Activated B cell treated with CpG ODN at 0.5 μM for 24 hours (primary cell): ENCODE results near the gene CEBPB. TPM values are rescaled to one million over a fixed set of nuclear protein-coding genes. Genes with fewer than 3 reads are reported as not detected.

Experiments
- ATAC-seq: fragments of 200-7000 bp; cut with Tn5 transposase; one replicate; pipeline ENCODE4 v1.10.0; 2021; ENCODE audit warnings: low read depth, mild to moderate bottlenecking, moderate library complexity
- CTCF ChIA-PET: fragments of 350-600 bp; sonication (Branson Sonifier 250); formaldehyde crosslinking; loops from one replicate; lab custom pipeline; 2021; ENCODE audit warnings: antibody characterized with exemption; lab: Charles Lee
- POLR2A ChIA-PET: fragments of 350-600 bp; sonication (Branson Sonifier 250); formaldehyde crosslinking; loops from one replicate; lab custom pipeline; 2021; ENCODE audit warnings: antibody characterized with exemption; lab: Charles Lee
- DNase-seq: peaks from one replicate; pipeline ENCODE4 v3.0.0; 2022
- H3K27ac Mint-ChIP-seq: one replicate; pipeline ENCODE4 v1.8.0; 2020; ENCODE audit warnings: mixed read lengths
- H3K27me3 Mint-ChIP-seq: one replicate; pipeline ENCODE4 v1.8.0; 2021; ENCODE audit warnings: mixed read lengths
- H3K36me3 Mint-ChIP-seq: one replicate; pipeline ENCODE4 v1.8.0; 2021; ENCODE audit warnings: low read depth, mixed read lengths
- H3K4me1 Mint-ChIP-seq: one replicate; pipeline ENCODE4 v1.8.0; 2021; ENCODE audit warnings: mixed read lengths
- H3K4me3 Mint-ChIP-seq: one replicate; pipeline ENCODE4 v1.8.0; 2020; ENCODE audit warnings: mild to moderate bottlenecking, mixed read lengths
- H3K9me3 Mint-ChIP-seq: one replicate; pipeline ENCODE4 v1.8.0; 2020; ENCODE audit warnings: mixed read lengths
- CTCF ChIP-seq: fragments of 200-600 bp; IDR thresholded peaks from one replicate; pipeline ENCODE4 v1.8.0; 2022; ENCODE audit warnings: antibody characterized with exemption, mild to moderate bottlenecking
- intact Hi-C: fragments of 100-400 bp; cut with micrococcal nuclease; formaldehyde crosslinking; loops from one replicate; pipeline ENCODE4 v1.15.1; 2024
- total RNA-seq: library from RNA; stranded (reverse); gene quantifications from 2 replicates; pipeline ENCODE4 v1.2.3, GENCODE V29; 2022

The CEBPB gene
- total RNA-seq, 1 donor from 2014 or later: 23.5 TPM

- intact Hi-C loops: no loop called here
- ChIA-PET CTCF (no interaction called here), POLR2A (no interaction called here)
- no peak overlapping the region for H3K4me3 Mint-ChIP-seq
- no peak for ATAC-seq
- H3K9me3 Mint-ChIP-seq: no peaks in the 10 kb centered on the region
- peaks cover 25% of the 10 kb centered on the region for H3K27me3 Mint-ChIP-seq
- no peaks in the 10 kb centered on the region for H3K4me1 Mint-ChIP-seq
- no peak for TF ChIP-seq CTCF
- no peak for DNase-seq
- no peaks in the 10 kb centered on the region for H3K36me3 Mint-ChIP-seq
- no peak overlapping the region for H3K27ac Mint-ChIP-seq
These were observed 19.5 kb downstream of the CEBPB start for GRCh38 chr20:50210066-50210619.

GRCh38 chr20:50211091-50211490, 20.5 kb downstream of the CEBPB start:
- ATAC-seq (no peak), DNase-seq (no peak)
- TF ChIP-seq CTCF: no peak
- no peaks in the 10 kb centered on the region for H3K4me1 Mint-ChIP-seq
- H3K36me3 Mint-ChIP-seq: no peaks in the 10 kb centered on the region
- H3K4me3 Mint-ChIP-seq: no peak overlapping the region
- ChIA-PET CTCF (interaction anchor here (0.9 kb wide), 1 partner anchor 538 kb away, joined by 3 read pairs; no protein-coding TSS in a partner anchor), POLR2A (no interaction called here)
- intact Hi-C loops: no loop called here
- H3K9me3 Mint-ChIP-seq: no peaks in the 10 kb centered on the region
- peaks cover 27% of the 10 kb centered on the region for H3K27me3 Mint-ChIP-seq
- H3K27ac Mint-ChIP-seq: no peak overlapping the region

GRCh38 chr20:50213531-50214106, 23.0 kb downstream of the CEBPB start:
- Mint-ChIP-seq H3K9me3 (no peaks in the 10 kb centered on the region), H3K4me1 (no peaks in the 10 kb centered on the region), H3K27me3 (peaks cover 28% of the 10 kb centered on the region), H3K4me3 (no peak overlapping the region), H3K27ac (no peak overlapping the region), H3K36me3 (no peaks in the 10 kb centered on the region)
- POLR2A ChIA-PET: no interaction called here
- no peak for TF ChIP-seq CTCF
- intact Hi-C loops: no loop called here
- CTCF ChIA-PET: no interaction called here
- no peak for ATAC-seq
- DNase-seq: no peak

GRCh38 chr20:50214226-50215024, 23.8 kb downstream of the CEBPB start:
- Mint-ChIP-seq H3K4me1 (no peaks in the 10 kb centered on the region), H3K27ac (no peak overlapping the region), H3K4me3 (no peak overlapping the region), H3K36me3 (no peaks in the 10 kb centered on the region), H3K9me3 (peaks cover under 1% of the 10 kb centered on the region), H3K27me3 (peaks cover 28% of the 10 kb centered on the region)
- intact Hi-C loops: no loop called here
- ATAC-seq (no peak), DNase-seq (no peak)
- no peak for TF ChIP-seq CTCF
- POLR2A ChIA-PET: no interaction called here
- CTCF ChIA-PET: no interaction called here

GRCh38 chr20:50215101-50215690, 24.6 kb downstream of the CEBPB start:
- intact Hi-C loops: no loop called here
- POLR2A ChIA-PET: no interaction called here

More at GRCh38 chr20:50215101-50215690, 24.6 kb downstream of the CEBPB start:
- H3K4me3 Mint-ChIP-seq: no peak overlapping the region
- no peak for TF ChIP-seq CTCF
- no peaks in the 10 kb centered on the region for H3K36me3 Mint-ChIP-seq
- ATAC-seq: no peak
- peaks cover 29% of the 10 kb centered on the region for H3K27me3 Mint-ChIP-seq
- H3K4me1 Mint-ChIP-seq: no peaks in the 10 kb centered on the region
- DNase-seq: no peak
- peaks cover 4% of the 10 kb centered on the region for H3K9me3 Mint-ChIP-seq
- H3K27ac Mint-ChIP-seq: no peak overlapping the region
- CTCF ChIA-PET: no interaction called here
